Measurements from ENCODE around the gene PFDN4.

- no peak for TF ChIP-seq CTCF (IDR thresholded peaks at IDR 0.05)
- TF ChIP-seq POLR2A (IDR thresholded peaks at IDR 0.05) = no peak
- TF ChIP-seq POLR2AphosphoS5 (IDR thresholded peaks at IDR 0.05) = no peak
These were observed 30.5 kb upstream of the PFDN4 start for GRCh38 chr20:54177378-54177777.
